HT-29 (cell line): Measurements from ENCODE around the gene LAMA2. TPM values are rescaled to one million over a fixed set of nuclear protein-coding genes. Genes with fewer than 3 reads are reported as not detected.

Experiments used
- DNase-seq: peaks from one replicate; pipeline ENCODE4 v3.0.0-alpha.2; 2015; ENCODE audit warnings: low spot score
- total RNA-seq: library from RNA; depleted of rRNA; stranded (reverse); fragments of >200 nt; shearing (Covaris generic); gene quantifications from 2 replicates; pipeline ENCODE4 v1.2.3, GENCODE V29; 2014

Gene LAMA2
- total RNA-seq, 1 experiment from 2014 or later: 0.08 TPM

DNA sequence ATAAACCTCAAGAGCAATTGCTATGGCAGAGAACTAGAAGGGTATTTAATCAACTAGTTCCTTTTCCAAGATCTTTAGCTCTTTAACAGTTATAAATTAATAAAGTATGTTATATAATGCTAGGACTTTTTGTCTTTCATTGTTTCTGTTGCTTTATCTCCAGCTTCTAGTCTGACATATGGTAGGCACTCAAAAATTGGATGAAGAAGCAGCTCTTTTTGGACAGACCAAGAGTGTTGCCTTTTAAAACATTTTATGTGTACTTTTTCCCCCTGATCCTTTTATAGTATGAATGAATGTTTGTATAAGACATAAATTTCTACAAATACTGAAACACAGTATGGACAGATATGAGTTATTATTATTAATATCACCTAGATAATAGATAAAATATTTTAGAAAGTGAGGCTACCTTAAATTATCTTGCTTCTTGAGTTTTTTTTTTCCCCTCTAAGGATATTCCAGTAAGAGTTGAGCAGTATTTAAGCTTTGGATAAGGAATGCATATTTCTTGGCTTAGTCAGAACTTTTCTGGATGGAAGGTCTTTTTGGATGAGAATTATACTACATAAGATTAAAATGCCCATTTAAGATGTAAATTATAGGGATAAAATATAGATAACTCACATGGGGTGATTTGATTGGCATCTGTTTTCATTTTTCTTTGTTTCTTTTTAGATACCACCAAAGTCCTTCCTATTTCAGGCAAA, 16.6 kb downstream of the LAMA2 start:
- no peak for DNase-seq

DNA sequence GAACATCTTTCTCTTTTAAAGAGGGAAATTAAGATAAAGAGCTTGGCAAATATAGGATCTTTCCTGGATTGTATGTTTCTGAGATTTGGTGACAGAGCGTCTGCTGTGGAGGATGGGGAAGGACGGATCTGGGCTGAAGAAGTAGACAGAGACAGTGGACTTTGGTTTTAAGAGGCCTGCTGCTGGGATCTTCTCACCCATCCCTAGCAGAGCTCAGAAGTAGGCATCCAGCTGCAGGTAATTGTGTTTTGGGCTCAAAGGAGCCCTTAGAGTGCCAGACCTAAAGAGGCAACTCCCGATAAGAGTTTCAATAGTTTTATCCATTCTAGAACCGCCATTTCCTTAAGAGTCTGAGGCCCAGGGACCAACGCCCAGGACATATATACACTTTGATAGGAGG, 20.8 kb downstream of the LAMA2 start:
- DNase-seq: no peak

GRCh38 chr6:128914051-128914450, 31.1 kb downstream of the LAMA2 start:
- DNase-seq: no peak

- DNase-seq: no peak
These were observed 35.9 kb downstream of the LAMA2 start for GRCh38 chr6:128918886-128919285.

- DNase-seq: no peak
These were observed 36.7 kb downstream of the LAMA2 start for GRCh38 chr6:128919412-128920180.

DNA sequence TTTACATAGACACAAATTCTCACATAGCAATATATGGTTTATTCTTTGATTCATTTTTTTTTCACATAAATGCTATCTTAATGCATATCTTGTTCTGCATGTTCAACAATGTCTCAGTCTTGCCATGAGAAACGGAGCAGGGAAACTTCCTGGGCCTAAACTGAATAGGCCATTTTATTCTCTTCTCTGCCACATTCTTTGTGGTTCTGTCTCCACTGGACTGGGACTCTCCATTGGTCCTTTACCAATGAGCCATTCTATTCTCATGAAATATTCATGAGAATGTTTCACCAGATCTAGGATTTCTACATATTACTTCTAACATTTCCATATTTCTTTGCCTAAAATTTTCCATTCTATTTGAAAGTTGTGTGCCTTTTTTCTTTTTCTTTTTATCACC, 42.8 kb downstream of the LAMA2 start:
- no peak for DNase-seq

GRCh38 chr6:128929869-128930268, 46.9 kb downstream of the LAMA2 start:
- DNase-seq: no peak

GRCh38 chr6:128930321-128930720, 47.4 kb downstream of the LAMA2 start:
- DNase-seq: no peak

DNA sequence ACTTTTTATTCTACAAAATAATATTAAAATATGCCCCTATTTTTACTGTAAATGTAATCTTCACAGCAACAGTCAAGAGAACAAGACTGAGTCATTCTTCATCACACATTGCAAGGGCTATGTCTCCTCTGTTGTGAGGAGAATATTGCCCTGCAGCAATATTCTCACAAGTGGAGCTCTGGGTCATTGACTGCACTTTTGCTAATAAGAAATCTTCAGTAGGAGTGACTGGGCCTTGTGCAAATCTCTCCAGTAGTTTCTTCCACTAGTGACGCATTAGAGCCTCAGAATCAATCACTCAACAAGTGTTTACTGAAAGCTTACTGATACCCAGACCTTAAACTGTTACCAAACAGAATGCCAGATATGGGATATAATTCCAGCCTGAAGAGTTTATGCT, 49.1 kb downstream of the LAMA2 start:
- no peak for DNase-seq

GRCh38 chr6:128950864-128951263, 67.9 kb downstream of the LAMA2 start:
- no peak for DNase-seq

GRCh38 chr6:128952902-128953301, 70.0 kb downstream of the LAMA2 start:
- DNase-seq: no peak

GRCh38 chr6:128954308-128955043, 71.5 kb downstream of the LAMA2 start:
- DNase-seq: no peak

DNA sequence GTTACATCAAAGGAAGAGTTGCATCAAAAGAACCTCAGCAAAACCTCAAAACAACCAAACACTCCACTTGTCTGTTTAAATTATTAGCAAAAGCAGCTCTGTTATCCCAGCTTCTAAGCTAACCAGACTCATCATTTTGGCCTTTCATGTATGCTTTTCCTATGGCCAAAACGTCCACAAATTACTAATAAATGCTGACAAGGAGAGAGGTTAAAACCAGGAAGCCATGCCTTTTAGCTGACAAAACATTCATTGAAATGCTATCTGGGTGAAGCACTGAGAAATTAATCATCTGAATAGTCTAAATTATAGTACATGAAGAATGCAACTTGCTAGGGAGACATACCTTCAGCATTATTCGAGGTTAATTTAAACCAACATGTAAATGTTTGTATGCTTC, 80.6 kb downstream of the LAMA2 start:
- DNase-seq: no peak

GRCh38 chr6:128964233-128964755, 81.4 kb downstream of the LAMA2 start:
- no peak for DNase-seq

GRCh38 chr6:128964771-128965170, 81.8 kb downstream of the LAMA2 start:
- no peak for DNase-seq

- DNase-seq: no peak
These were observed 84.0 kb downstream of the LAMA2 start for GRCh38 chr6:128966934-128967333.

- no peak for DNase-seq
These were observed 96.1 kb downstream of the LAMA2 start for GRCh38 chr6:128979071-128979470.

- peak; percentile 11 for DNase-seq
These were observed 98.8 kb downstream of the LAMA2 start for GRCh38 chr6:128981716-128982115.

- DNase-seq: no peak
These were observed 107.4 kb downstream of the LAMA2 start for GRCh38 chr6:128990360-128990759.

GRCh38 chr6:128990915-128991314, 108.0 kb downstream of the LAMA2 start:
- no peak for DNase-seq

DNA sequence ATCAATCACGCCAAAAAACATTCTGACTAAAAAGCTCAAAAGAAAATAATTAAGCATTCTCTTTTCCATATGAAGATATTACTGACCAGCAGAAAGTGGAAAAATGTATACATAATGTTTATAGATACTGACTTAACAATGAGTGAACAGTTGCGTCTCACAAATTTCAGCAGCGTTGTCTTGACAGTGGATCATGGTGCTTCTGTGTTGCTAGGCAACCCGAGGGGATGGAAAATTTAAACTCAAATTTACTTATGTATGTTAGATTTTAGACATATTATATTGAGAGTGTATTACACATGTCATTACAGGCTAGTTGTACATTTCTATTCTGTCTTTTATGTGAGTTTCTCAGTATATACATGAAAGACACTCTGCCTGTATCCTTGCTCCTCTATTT, 110.2 kb downstream of the LAMA2 start:
- no peak for DNase-seq

DNA sequence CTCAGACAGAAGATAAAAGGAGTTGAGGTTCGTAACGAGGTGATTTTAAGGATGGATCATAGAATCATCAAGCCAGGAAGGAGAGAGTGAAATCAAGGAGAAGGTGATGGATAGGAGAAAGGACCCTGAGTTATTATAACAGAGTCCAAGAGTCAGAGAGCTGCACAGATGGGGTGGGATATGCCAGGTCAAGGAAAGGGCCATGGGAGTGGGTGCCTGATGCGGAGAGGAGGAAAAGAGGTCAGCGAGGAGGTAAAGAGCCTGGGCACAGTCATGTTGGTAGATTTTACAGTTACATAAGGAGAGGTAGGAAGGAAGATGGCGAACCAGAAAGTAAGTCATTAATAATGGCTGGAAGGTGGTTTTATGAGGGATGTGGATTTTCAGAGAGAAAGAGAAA, 114.9 kb downstream of the LAMA2 start:
- no peak for DNase-seq
